SK-N-SH treated with all-trans-retinoic acid at 6 μM for 48 hours (cell line): ENCODE measurements around the gene PCNT.

Experiments used
- ESRRG ChIP-seq: fragments of 250-450 bp; sonication (Bioruptor Pico); IDR thresholded peaks from 2 replicates; pipeline ENCODE4 v1.6.1; 2021; ENCODE audit warnings: mild to moderate bottlenecking
- SNAI2 ChIP-seq: fragments of 250-450 bp; sonication (Bioruptor Pico); IDR thresholded peaks from 2 replicates; pipeline ENCODE4 v1.5.0; 2020; ENCODE audit warnings: mild to moderate bottlenecking, moderate library complexity
- TCF4 ChIP-seq: fragments of 250-450 bp; sonication (Bioruptor Pico); IDR thresholded peaks from 2 replicates; pipeline ENCODE4 v1.8.0; 2021; ENCODE audit warnings: mild to moderate bottlenecking, moderate library complexity, borderline replicate concordance
- ZFP30 ChIP-seq: fragments of 450-650 bp; formaldehyde crosslinking; IDR thresholded peaks from 2 replicates; pipeline ENCODE4 v1.5.0; 2022; ENCODE audit warnings: mild to moderate bottlenecking, moderate library complexity
- ZNF70 ChIP-seq: fragments of 450-650 bp; formaldehyde crosslinking; IDR thresholded peaks from 2 replicates; pipeline ENCODE4 v1.5.0; 2020; ENCODE audit warnings: mild to moderate bottlenecking, moderate library complexity

GRCh38 chr21:46438241-46438640 lies 114.3 kb downstream of the PCNT start:
- TF ChIP-seq ZFP30 (CRISPR knock-in tag) (no peak), SNAI2 (CRISPR knock-in tag) (no peak), ZNF70 (no peak), TCF4 (CRISPR knock-in tag) (no peak), ESRRG (CRISPR knock-in tag) (no peak)
